Measurements from ENCODE around the gene ANKRD6. TPM values are rescaled to one million over a fixed set of nuclear protein-coding genes. Genes with fewer than 3 reads are reported as not detected.

Gene ANKRD6
- total RNA-seq, 1 experiment from 2014 or later: 13.9 TPM

DNA sequence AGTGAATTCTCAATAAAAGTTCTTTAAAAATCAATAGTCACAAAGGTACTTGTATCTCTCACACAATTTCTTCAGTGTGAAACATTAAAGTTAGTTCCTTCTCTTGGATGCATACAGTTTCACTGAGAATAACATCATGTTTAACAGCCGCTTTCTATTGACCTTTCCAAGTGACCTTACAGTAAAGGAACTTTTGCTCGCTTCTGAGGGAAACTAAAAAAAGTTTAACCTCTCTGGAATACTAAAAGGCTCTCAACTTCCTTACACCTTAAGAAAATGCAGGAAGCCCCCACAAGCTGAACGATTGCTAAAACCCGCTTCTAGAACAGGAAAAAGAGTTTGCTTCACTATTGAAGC is 22.2 kb upstream of the ANKRD6 start:
- DNase-seq (ENCODE audit: low spot score) (no peak), ATAC-seq (no peak)
- ChIA-PET POLR2A (interaction anchor here (1.6 to 1.7 kb wide), 3 partner anchors 39 to 330 kb away, joined by 3 to 5 read pairs (median 4); partner anchors contain the start of gene PNRC1), CTCF (interaction anchor here (1.6 to 4.3 kb wide), 3 partner anchors 35 to 99 kb away, joined by 13 to 34 read pairs (median 15); no protein-coding TSS in a partner anchor)
- Mint-ChIP-seq H3K36me3 (no peaks in the 10 kb centered on the region), H3K4me1 (peaks cover 49% of the 10 kb centered on the region), H3K9me3 (no peaks in the 10 kb centered on the region), H3K4me3 (peak overlapping the region; percentile 81), H3K27me3 (ENCODE audit: low read depth) (peaks cover 36% of the 10 kb centered on the region), H3K27ac (peak overlapping the region; percentile 93)
- TF ChIP-seq ZNF138 (CRISPR knock-in tag; conservative IDR thresholded peaks at IDR 0.05) (no peak), JAZF1 (CRISPR knock-in tag; IDR thresholded peaks at IDR 0.05) (no peak)

DNA sequence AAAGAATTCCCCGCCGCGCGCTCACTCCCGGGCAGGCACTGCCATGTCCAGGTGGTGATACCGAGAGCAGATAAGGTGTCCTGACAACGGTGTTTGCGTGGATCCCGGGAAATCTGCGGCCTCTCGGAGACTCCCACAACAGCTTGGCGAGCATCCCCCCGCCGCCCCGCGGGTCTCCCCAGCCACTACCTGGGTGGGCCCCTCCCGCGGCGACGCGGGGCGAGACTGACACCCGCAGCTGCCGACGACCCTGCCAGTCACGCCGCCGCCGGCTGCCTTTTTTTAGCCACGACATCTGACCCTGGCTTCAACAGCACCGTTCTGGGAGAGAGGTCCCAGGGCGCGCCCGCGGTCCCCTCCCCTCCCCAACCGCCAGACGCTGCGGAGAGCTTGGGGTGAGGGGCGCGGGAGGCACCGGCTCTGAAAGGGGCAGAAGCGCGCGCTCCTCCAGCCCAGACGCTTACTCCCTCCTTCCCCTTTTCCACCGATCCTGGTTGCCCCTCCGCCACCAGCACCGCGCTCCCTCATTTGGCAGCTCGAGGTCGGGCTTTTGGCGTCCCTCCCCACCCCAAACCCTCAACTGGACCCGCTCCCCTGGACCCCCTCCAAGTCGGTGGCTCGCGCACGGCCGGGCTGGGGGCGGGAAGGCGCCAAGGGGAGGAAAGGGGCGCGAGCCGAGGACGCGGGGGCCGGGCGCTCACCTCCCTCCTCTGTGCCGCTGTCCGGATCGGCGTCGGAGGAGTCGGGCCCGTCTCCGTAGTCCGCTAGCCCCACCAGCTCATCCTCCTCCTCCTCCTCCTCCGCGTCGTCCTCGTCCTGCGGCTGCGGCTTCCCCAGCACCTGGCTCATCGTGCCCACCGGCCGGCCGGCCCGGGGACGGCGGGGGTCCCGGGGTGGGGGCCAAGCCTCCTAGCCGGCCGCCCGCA is 21.5 kb upstream of the ANKRD6 start:
- CTCF ChIA-PET: interaction anchor here (0.6 to 4.3 kb wide), 8 partner anchors 9 to 125 kb away, joined by 3 to 34 read pairs (median 7); no protein-coding TSS in a partner anchor
- peak; percentile 64 for ATAC-seq
- peaks cover 43% of the 10 kb centered on the region for H3K4me1 Mint-ChIP-seq
- DNase-seq (ENCODE audit: low spot score): peak; percentile 74
- POLR2A ChIA-PET: interaction anchor here (0.5 to 1.7 kb wide), 4 partner anchors 39 to 331 kb away, joined by 3 to 5 read pairs (median 4); partner anchors contain the start of gene PNRC1
- H3K4me3 Mint-ChIP-seq: peak overlapping the region; percentile 81
- no peaks in the 10 kb centered on the region for H3K9me3 Mint-ChIP-seq
- H3K27me3 Mint-ChIP-seq (ENCODE audit: low read depth): peaks cover 36% of the 10 kb centered on the region
- H3K36me3 Mint-ChIP-seq: no peaks in the 10 kb centered on the region
- peak overlapping the region; percentile 93 for H3K27ac Mint-ChIP-seq
- TF ChIP-seq ZNF263 (CRISPR knock-in tag; IDR thresholded peaks at IDR 0.05; ENCODE audit: low read depth) (peak; percentile 78), SOX15 (CRISPR knock-in tag; IDR thresholded peaks at IDR 0.05) (no peak), ELF4 (CRISPR knock-in tag; IDR thresholded peaks at IDR 0.05; ENCODE audit: low read depth) (no peak), HMGXB4 (CRISPR knock-in tag; IDR thresholded peaks at IDR 0.05) (peak; percentile 35; the same call in 1 of the 2 replicates), ZNF671 (CRISPR knock-in tag; IDR thresholded peaks at IDR 0.05) (no peak), ARID4B (CRISPR knock-in tag; IDR thresholded peaks at IDR 0.05; ENCODE audit: borderline replicate concordance) (no peak), NFE2L1 (CRISPR knock-in tag; IDR thresholded peaks at IDR 0.05) (0 out of 2 replicates have a peak, but pooled peaks have one; percentile 25), NR1H2 (CRISPR knock-in tag; IDR thresholded peaks at IDR 0.05) (no peak), PRDM15 (CRISPR knock-in tag; IDR thresholded peaks at IDR 0.05) (no peak), ZNF512 (CRISPR knock-in tag; IDR thresholded peaks at IDR 0.05; ENCODE audit: borderline replicate concordance) (no peak), FOXK1 (CRISPR knock-in tag; IDR thresholded peaks at IDR 0.05) (no peak)
- TF ChIP-seq, protein P1, sequence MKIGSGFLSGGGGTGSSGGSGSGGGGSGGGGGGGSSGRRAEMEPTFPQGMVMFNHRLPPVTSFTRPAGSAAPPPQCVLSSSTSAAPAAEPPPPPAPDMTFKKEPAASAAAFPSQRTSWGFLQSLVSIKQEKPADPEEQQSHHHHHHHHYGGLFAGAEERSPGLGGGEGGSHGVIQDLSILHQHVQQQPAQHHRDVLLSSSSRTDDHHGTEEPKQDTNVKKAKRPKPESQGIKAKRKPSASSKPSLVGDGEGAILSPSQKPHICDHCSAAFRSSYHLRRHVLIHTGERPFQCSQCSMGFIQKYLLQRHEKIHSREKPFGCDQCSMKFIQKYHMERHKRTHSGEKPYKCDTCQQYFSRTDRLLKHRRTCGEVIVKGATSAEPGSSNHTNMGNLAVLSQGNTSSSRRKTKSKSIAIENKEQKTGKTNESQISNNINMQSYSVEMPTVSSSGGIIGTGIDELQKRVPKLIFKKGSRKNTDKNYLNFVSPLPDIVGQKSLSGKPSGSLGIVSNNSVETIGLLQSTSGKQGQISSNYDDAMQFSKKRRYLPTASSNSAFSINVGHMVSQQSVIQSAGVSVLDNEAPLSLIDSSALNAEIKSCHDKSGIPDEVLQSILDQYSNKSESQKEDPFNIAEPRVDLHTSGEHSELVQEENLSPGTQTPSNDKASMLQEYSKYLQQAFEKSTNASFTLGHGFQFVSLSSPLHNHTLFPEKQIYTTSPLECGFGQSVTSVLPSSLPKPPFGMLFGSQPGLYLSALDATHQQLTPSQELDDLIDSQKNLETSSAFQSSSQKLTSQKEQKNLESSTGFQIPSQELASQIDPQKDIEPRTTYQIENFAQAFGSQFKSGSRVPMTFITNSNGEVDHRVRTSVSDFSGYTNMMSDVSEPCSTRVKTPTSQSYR (CRISPR knock-in tag; IDR thresholded peaks at IDR 0.05): 0 out of 2 replicates have a peak, but pooled peaks have one; percentile 33
- TF ChIP-seq, protein P2, sequence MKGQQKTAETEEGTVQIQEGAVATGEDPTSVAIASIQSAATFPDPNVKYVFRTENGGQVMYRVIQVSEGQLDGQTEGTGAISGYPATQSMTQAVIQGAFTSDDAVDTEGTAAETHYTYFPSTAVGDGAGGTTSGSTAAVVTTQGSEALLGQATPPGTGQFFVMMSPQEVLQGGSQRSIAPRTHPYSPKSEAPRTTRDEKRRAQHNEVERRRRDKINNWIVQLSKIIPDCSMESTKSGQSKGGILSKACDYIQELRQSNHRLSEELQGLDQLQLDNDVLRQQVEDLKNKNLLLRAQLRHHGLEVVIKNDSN (CRISPR knock-in tag; IDR thresholded peaks at IDR 0.05): 0 out of 2 replicates have a peak, but pooled peaks have one; percentile 2
